Renal pelvis (tissue), 3 donors: ENCODE measurements around the gene USP46. TPM values are rescaled to one million over a fixed set of nuclear protein-coding genes. Genes with fewer than 3 reads are reported as not detected.

Experiments used
- polyA plus RNA-seq, 3 donors: library from polyadenylated mRNA; unstranded; fragments of 120-200 nt; gene quantifications; one replicate each; pipeline ENCODE4 v1.2.1, GENCODE V29; 2013; ENCODE audit not compliant: insufficient read length in 3 of 3

USP46 gene
- polyA plus RNA-seq, 3 donors: 29.4 to 32.2 (median 30.6) TPM

Other genes with a start within 250 kb of the USP46 start
- gene ERVMER34-1, start 92.1 kb upstream of the USP46 start, polyA plus RNA-seq: 1 to 10 TPM; 2.7 to 4.5 (median 3.2) TPM
- gene RASL11B, start 203.0 kb upstream of the USP46 start, polyA plus RNA-seq: 10 to 100 TPM; 38.9 to 41.2 (median 39.6) TPM